GM19351 (cell line): ENCODE measurements around the gene DBNDD2.
A peak's percentile ranks its signal among the peaks of the same experiment; 100 is the strongest.

Experiments used
- ATAC-seq: cut with Tn5 transposase; IDR thresholded peaks from one replicate; pipeline ENCODE4 v1.9.1; 2021; ENCODE audit warnings: mild to moderate bottlenecking, moderate library complexity; ENCODE audit not compliant: unreplicated experiment

The DBNDD2 gene, protein sequence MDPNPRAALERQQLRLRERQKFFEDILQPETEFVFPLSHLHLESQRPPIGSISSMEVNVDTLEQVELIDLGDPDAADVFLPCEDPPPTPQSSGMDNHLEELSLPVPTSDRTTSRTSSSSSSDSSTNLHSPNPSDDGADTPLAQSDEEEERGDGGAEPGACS

DNA sequence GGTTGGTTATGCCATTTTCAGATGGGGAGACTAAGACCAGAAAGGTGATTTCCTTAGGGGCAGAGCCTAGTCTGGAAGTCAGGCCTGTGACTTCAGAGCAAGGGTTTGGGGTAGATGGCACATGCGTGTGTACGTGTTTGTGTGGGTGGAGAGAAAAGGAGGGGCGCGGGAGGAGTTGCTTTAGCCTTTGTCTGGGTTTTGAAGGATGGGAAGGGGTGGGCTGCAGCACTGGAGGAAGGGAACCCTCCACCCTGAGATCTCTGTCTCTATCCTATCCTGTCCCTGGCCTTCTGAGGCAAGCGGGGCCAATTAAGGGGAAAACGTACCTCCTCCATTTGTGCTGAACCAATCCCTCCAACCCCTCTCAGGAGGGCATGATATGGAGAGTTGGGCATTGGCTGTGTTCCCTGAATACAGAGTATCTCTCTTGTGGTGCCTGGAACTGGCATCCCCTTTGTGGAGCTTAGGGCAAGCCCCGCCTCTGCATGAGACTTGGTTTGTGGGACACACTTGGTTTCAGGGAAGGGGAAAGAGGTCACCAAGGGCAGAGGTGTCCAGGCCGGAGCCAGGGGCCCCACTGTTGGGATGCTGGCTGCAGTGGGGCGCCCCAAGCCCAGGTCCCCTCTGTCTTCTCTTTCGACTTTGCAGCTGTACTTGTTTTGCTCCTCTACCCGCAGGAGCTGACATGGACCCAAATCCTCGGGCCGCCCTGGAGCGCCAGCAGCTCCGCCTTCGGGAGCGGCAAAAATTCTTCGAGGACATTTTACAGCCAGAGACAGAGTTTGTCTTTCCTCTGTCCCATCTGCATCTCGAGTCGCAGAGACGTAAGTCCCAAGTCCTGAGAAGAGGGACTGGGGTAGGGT, at the start of gene DBNDD2:
TSS of gene DBNDD2 (plus strand) at position 507 of the 863 bp plus-strand sequence. CDS start at position 686, 179 bp downstream.
- ATAC-seq, result no peak

DNA sequence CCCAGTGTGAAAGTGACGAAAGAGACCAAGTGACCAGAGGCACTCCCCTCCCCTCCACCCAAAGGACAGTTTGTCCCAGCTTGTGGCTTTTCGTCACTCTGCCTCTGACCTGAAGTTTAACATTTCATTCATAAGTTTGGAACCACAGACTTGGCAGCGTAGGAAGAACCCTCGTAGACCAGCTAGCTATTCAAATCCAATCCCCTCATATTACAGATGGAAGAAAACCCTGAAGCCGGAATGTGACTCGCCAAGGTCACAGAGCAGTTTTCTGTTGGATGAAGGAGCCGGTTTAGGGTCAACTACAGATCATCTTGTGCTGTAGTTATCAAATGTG, 49.1 kb upstream of the DBNDD2 start:
- ATAC-seq, result no peak

DNA sequence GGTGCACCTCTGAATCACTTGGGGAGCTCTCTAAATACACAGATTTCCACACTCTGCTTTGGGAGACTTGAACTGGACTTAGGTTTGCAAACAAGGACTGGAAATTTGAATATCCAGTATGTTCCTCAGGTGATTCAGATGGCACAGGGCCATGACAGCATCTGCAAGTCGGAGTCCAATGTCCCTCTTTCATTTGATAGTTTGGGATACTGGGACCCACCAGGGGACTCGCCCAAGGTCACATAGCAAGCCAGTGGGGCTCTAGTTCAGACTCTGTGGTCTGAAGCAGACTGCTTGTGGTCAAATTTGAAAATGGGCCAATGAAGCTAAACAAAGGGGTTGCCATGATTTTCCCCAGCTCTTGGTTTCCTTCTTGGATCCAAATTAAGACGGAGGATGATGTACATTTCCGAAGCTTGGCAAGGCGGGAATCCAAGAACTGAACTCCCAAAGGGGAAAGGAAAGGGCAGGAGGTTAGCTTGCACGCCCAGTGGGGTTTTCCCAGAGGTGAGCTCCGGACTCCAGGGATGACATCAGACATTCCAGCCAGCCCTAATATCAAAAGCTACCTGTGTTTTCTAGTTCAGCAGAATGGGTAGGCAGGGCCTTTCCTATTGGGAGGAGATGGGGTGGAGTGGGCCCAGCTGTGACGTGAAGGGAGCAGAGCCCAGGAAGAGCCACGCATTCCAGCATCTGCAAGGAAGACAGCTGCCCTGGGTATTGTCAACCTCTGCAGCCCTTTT, 48.5 kb upstream of the DBNDD2 start:
- ATAC-seq, result no peak

DNA sequence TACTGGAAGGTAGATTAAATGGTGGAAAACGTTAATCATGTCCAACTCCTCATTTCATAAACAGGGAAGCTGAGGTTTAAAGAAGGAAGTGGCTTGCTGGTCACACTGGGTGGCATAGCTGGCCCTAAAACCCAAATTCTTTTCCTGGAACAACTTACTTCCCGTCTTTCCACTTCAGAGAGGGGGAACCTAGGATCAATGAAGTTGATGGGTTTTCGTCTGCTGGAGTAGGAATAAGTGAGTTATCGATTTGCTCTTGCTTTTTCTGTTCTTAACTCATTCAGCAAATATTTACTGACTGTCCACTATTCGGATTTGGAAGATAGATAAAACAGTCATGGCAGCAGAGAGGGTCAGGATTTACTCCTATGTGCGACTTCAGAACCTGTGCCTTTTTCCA, 46.3 kb upstream of the DBNDD2 start:
- no peak for ATAC-seq

DNA sequence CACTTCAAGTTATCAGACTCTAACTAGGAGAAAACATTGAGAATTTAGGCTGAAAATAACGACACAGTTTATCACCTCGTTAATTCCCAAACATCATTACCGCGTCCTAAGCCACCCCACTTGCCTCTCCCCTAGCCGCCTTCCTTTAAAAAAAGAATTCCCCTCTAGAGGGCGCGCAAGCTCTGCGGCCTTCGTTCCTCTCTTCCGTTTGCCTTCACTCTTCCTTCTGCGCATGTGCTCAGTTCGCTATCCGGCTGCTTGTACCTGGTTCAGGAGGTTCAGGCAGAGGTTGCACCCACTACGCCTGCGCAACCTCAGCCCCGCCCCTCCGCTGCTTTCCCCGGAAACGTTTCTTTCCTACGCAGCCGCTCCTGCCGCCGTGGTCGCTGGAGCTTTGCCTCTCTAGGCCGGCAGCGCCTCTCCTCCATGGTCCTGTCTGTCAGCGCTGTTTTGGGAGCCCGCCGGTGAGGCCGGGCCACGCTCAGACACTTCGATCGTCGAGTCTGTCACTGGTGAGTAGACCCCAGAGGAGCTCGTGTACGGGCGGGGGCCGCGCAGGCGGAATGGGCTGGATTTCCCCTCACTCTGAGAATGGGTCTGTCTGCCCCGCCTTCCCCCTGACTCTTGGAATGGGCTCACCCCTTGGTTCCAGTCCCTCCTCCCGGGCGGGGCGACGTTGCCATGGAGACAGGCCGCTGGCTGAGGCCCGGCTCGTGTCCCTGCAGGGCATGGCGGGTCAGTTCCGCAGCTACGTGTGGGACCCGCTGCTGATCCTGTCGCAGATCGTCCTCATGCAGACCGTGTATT, 45.1 kb upstream of the DBNDD2 start, which contains the start of gene SYS1:
TSS of gene SYS1 (plus strand) at position 353 of the 807 bp plus-strand sequence. CDS start at position 729, 376 bp downstream.
- peak; percentile 78 for ATAC-seq

DNA sequence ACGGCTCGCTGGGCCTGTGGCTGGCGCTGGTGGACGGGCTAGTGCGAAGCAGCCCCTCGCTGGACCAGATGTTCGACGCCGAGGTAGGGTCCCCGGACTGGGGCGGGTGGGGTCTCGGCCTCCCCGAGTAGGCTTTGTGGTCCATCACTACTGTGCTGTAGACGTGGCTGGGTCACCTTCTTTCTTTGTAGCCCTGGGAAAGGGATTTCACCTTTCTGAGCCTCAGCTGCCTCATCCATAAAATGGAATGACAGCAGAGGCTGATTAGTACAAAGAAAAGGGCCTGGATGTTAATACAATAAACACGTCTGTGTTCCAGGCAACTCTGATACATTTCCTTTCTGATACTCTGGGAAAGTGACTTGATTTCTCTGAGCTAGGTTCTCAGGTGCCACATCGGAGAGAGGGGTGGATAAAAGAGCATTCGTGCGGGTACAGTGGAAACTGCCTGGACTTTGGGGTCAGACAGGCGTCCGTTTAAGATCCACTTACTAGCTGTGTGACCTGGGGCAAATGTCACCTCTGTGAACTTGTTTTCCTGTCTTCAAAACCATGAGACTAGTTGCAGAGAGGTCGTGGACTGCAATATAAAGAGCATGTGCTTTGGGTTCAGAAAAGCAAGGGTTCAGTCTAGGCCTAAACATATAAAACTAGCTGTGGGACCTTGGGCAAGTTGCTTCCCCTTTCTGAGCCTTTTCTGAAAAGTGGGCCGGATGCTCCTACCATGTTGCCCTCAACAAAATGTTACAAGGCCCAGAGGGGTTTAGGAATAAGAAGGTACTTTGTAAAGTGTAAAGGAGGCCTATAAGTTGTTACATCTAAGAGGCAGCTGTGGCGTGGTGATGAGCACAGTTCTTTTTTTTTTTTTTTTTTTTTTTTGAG, 44.2 kb upstream of the DBNDD2 start:
- ATAC-seq, result no peak

DNA sequence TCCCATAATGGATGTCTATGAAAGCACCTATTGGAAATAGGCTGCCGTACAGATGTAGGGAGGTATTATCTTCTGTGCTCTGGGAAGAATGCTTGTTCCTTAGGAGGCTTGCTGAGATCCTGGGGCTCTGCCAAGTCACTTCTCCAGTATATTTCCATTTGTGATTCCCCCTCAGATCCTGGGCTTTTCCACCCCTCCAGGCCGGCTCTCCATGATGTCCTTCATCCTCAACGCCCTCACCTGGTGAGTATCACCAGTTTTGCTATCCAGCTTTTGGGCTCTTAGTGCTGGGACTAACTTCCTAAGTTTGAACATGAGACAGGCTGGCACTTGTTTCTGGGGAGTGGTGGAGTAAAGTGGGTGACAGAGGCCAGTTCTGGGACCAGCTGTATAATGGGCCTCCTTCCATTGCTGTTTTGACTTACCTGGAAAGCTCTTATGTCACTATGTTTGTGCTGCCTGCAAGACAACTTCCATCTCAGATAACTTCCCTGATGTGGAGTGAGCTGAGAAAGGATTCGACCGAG, 42.6 kb upstream of the DBNDD2 start:
- ATAC-seq, result no peak

DNA sequence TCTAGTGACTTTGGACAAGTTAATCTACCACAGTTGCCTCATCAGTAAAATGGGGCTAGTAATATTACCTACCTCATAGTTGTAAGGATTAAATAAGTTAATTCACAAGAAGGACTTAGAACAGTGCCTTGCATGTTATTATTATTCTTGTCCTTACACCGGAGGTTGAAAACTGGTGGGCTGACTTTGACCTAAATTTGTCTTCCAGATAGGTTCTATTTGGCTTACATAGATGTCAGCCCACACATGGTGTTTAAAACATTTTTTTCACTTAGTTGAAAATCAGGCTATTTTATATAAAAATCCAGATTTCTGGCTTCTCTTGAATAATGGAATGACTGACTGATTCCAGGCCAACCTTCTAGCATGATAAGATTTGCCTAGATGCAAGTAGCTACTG, 41.9 kb upstream of the DBNDD2 start:
- ATAC-seq, result no peak

DNA sequence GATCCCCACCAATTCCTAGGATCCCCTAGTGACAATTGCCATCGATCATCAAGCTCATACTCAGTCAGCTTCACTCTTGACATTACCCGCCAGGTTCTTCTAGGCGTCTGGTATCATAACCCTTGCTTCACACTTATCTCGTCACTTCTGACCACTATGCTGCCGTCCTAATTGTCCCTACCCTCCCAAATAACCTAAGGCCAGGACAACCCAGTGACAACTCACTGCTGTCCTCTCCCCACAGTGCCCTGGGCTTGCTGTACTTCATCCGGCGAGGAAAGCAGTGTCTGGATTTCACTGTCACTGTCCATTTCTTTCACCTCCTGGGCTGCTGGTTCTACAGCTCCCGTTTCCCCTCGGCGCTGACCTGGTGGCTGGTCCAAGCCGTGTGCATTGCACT, 41.5 kb upstream of the DBNDD2 start:
- ATAC-seq, result no peak

DNA sequence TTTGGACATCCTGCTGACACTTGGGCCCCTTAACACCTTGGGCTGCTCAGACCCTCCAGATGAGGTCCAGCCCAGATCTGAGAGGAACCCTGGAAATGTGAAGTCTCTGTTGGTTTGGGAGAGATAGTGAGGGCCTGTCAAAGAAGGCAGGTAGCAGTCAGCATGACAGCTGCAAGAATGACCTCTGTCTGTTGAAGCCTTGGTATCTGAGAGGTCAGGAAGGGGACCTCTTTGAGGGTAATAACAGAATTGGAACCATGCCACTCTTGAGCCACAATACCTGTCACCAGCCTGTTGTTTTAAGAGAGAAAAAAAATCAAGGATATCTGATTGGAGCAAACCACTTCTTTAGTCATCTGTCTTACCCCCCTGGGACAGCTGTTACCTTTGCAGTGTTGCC, 41.0 kb upstream of the DBNDD2 start:
- ATAC-seq, result no peak

DNA sequence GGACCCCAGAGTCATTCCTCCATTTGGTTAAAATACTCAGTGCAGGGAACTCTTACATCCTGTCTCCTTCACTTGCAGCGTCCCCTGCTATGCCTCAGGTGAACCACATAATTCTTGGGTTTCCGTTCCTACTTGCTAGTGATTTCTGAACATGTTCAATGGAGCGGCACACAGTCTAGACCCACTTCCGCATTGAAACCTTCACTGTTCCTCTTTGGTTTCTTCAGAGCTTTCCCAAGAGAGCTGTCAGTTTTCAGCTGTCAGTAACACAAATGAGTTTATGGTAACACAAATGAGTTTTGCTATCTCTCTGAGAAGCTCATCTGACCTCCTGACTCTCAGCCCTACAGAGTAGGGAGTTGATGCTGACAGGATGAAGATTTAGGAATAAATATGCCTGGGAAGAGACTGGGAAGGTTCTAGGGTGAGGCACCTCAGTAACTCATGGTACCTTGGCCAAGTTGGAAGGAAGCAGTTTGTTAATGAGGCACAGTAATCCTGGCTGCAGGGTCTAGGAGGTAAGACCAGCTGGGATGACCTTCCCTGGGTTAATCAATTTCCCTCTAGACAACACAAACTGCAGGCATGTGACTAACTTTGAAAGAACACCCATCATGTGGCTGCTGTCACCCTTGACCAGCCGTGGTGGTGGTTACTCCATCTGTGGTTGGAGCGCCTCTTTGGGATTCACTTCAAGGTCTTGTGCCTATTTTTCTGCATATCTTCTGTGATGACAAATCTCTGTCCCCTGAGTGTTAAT, 39.7 kb upstream of the DBNDD2 start:
- peak; percentile 86 for ATAC-seq

DNA sequence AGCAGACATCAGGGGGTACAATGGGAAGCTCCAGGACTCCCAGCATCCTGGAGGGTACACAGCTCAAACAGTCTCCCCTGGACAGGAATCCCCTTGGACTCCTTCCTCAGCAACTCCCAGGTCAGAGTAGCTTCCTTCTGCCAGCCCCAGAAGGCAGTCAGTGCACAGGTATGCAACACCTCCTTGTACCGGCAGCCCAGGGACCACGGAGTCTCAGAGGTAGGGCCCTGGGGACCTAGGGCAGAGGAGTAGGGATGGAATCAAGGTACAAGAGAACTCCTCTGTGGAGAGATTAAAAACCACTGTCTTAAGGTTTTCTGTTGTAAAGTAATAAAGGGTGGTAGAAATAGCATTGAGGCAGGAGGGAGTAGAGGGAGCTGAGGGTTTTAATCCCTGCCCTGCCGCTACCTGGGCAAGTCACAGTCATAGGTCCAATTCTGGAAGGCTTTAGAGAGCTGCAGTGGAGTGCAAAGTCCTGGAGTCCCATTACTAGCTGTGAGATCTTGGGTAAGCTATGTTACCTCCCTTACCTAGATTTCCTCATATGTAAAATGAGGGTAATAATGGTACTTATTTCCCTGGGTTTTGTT, 37.4 kb upstream of the DBNDD2 start:
- no peak for ATAC-seq

DNA sequence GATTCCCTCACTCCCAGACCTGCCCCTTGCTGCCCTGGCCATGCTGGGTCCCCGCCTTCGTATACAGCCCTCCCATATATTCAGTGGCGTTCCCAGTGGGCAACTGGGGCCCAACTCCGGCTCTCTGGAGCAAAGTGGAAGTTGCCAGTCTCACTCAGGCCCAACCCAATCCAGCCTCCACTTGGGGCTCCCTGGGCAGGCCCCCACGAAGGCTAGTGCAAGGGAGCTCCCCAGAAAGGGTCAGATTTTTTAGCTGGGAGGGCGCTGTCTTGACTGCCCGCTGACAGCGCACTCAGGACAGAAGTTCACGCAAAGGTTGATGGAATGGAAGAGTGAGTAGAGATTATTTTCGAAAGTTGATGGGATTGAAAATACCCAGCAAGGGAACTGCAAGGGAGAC, 35.8 kb upstream of the DBNDD2 start:
- ATAC-seq, result no peak

DNA sequence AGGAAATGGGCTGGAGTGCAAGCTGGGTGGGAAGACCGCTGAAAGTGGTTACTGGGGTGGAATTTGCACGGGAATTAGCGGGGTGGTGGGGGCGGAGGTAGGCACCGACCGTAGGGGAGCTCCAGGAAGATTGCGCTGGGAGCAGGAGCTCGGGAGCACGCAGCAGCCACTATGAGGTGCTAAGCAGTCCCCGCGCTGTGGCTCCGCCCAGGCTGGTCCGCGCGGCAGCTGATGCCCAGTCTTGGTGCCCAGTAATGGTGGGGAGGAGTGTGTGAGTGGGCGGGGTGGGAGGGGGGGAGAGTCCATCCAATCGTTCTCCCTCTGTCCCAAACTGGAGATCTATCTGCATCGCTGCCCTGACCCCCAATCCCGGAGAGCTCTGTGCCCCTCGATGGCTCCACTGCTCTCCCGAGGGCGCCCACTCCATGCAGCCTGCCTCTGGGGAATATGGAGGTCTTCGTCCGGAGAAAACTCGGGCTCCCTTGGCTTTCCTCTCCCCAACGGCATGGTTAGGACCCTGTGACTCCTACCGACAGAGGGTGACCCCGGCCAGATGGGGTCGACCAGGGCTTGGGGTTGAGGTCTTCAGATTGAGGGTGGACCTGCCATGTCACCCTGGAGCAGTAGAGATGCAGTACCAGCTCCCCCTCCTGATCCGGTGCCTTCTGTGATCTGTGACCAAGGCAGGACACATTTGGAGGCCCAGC, 35.3 kb upstream of the DBNDD2 start:
- ATAC-seq, result no peak

DNA sequence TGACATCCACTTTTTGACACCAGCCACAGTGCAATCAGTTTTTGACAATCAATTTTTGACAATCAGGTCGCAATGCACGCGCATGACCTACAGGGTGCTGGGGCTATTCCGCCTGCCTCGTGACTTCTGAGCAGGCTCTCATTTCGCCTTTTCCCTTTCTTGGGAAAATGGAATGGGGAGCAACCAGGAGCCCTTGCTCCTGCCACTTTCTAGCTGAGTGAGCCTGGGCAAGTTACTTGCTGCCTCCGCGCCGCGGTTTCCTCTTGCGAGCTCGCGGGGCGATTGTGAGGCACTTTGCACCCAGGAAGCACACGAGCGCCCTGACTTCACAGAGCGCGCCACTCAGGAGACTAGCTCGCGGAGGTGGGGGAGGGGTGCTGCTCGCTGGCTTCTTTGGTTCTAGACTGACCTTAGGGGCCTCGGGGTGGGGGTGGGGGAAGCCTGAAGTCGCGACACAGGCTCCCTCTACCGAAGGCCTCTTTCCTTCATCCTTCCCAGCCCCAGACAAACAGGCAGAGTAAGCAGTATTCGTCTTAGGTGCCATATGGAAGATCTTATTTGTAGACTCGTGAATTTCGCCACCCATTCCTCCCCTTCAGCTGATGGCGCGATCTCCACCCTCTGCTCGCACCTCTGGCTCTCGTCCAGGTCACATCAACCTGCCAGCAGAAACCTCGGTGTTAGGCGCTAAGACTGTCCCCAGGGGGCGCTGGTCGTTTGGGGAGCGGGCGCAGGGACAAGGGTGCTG, 34.6 kb upstream of the DBNDD2 start:
- ATAC-seq, result peak; percentile 74

DNA sequence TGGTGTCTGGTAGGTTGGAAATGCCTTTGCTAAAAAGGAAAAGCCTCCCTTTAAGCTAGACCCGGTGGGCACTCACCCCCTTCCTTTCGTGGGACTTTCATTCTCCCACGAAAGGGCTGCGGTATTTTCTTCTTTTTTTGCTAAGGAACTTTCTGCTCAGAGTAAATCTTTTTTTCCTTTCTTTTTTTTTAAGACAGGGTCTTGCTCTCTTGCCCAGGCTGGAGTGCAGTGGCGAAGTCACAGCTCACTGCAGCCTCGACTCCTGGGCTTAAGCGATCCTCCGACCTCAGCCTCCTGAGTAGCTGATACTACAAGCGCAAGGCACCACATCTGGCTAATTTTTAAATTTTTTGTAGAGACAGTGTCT, 34.0 kb upstream of the DBNDD2 start:
- ATAC-seq, result no peak

DNA sequence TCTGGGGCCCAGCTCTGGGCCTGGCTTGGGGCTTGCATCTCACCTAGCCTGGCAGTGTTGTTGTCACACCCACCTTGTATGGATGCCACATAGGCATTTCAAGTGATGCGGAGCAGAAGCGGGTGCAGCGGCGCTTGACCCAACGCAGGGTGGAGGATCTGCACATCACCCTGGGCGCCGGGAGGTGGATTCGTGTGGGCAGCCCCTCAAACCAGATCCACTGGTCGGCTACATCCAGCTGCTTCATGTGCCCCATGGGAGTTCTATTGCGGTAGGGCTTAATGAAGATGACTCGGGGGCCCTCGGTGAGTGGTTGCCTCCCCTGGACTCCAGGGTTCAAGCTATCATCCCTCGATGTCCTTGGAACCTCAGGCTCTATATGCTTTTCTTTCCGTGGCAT, 33.1 kb upstream of the DBNDD2 start:
- ATAC-seq, result no peak
